ENCODE data around the gene HIC2.
"Not testable (repeated sequence)": the region's sequence is repeated elsewhere in the genome, so short reads cannot be mapped to it uniquely, and the experiment has no call there.

GRCh38 chr22:21383701-21384467, 33.3 kb upstream of the HIC2 start, which contains the start of gene RIMBP3B:
- not testable (repeated sequence) for TF ChIP-seq ZNF565 (CRISPR knock-in tag; conservative IDR thresholded peaks at IDR 0.05; ENCODE audit: low read depth); TCF4 (CRISPR knock-in tag; IDR thresholded peaks at IDR 0.05; ENCODE audit: borderline replicate concordance); RARB (CRISPR knock-in tag; IDR thresholded peaks at IDR 0.05); ISL1 (CRISPR knock-in tag; IDR thresholded peaks at IDR 0.05); CREB5 (CRISPR knock-in tag; IDR thresholded peaks at IDR 0.05; ENCODE audit: low read depth); ZFP30 (CRISPR knock-in tag; IDR thresholded peaks at IDR 0.05); CSDC2 (CRISPR knock-in tag; IDR thresholded peaks at IDR 0.05); PATZ1 (CRISPR knock-in tag; IDR thresholded peaks at IDR 0.05; ENCODE audit: borderline replicate concordance); POU6F1 (CRISPR knock-in tag; IDR thresholded peaks at IDR 0.05; ENCODE audit: borderline replicate concordance, low read depth); CSRNP3 (CRISPR knock-in tag; IDR thresholded peaks at IDR 0.05); ZNF8 (CRISPR knock-in tag; IDR thresholded peaks at IDR 0.05); TSHZ2 (CRISPR knock-in tag; IDR thresholded peaks at IDR 0.05); SNAI2 (CRISPR knock-in tag; IDR thresholded peaks at IDR 0.05)
